GM19099 (cell line): ENCODE measurements around the gene WFDC10B.

Experiments used
- POLR2A ChIP-seq: IDR thresholded peaks from 3 replicates; pipeline ENCODE4 v1.6.1; 2011; ENCODE audit warnings: low read depth; ENCODE audit not compliant: insufficient read length; ENCODE audit errors: extremely low read depth

WFDC10B gene

DNA sequence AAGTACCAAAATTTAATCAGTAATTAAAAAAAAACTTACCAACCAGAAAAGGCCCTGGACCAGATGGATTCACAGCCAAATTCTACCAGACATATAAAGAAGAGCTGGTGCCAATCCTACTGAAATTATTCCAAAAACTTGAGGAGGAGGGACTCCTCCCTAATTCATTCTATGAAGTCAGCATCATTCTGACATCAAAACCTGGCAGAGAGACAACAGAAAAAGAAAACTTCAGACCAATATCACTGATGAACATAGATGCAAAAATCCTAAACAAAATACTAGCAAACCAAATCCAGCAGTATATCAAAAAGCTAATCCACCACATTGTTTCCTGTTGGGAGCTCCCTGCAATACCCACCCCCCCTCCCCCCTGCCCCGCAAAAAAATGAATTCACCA is 34.7 kb downstream of the WFDC10B start, which contains the start of gene WFDC11:
Gene WFDC11, minus strand, starts transcription at position 101 of the 400 bp plus-strand sequence. CDS start 19,639 bp downstream, outside the sequence.
- no peak for TF ChIP-seq POLR2A

DNA sequence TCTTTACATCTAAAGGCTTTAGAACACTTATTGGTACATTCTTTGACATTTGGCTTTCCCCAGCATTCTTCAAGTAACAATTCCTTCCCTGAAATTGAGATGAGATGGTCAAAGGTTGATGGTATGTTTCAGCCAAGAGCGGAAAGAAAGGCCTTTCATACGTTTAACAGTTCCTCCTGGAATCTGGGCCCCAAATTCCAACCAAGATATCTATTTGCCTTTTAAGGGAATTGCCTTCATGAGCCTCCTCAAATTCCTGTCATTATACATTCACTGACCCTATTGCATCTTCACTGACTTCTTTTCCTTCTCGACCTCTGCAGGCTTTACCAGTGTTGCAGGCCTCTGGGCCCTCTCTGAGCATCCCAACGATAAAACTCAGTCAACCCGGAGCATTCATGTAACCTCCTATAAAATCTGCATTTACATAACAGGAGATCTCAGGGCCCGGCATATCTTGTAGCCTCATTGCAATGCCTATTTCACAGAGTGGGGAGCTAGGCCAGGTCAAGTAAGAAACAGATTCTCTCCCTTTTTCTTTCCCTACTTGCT is 55.4 kb downstream of the WFDC10B start:
- TF ChIP-seq POLR2A = no peak

DNA sequence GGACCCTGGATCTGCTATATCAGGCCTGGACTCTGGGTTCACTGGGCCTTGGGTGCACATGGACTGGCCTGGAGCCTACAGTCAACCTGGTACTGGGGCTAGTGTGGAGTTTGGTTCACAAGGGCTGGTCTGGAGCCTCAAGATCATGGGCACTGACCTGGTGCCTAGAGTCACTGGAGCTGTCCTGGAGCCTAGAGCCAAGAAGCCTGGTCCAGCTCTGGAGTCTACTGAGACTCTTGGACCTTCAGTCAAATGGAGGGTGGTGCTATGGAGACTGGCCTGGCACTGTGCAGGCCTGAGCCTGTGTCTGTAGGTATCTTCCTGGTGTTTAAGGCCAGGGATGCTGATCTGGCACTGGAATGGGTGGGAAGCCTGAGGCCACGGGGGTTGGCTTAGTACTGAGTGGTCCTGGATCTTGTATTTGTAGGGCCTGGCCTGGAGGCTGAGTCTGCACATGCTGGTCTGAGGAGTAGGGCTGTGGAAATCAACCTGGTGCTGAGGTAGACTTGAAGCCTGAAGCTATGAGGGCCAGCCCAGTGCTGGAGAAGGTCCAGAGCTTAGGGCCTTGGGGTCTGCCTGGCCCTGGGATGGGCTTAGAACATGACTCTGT is 57.3 kb downstream of the WFDC10B start:
- no peak for TF ChIP-seq POLR2A

DNA sequence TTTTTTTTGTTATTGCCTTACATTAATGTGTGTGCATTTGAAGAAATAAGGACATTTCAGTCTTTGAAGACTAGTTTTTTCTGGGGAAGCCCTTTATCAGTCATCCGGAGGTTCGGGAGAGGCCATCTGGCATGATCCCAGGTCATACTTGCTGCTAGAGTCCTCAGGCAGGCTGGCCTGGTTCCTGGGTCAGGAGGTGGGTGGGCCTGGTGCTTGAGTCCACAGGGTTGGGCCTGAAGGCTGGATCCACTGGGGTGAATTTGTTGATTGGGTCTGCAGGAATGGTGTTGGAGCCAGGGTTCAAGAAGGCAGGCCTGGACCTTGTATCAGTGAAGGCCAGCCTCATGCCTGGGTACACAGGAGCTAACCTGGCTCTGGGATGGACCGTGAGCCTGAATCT is 57.9 kb downstream of the WFDC10B start:
- no peak for TF ChIP-seq POLR2A

DNA sequence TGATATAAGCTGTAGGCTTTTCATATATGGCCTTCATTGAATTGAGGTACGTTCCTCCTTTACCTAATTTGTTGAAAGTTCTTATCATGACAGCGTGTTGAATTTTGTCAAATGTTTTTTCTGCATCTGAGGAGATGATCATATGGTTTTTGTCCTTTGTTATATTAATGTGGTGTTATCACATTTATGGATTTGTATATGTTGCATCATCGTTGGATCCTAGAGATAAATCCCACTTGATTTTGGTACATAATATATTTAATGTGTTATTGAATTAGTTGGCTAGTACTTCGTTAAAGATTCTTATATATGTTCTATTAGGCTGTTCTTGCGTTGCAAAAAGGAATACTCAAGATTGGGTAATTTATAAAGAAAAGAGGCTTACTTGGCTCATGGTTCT is 65.1 kb downstream of the WFDC10B start:
- no peak for TF ChIP-seq POLR2A

DNA sequence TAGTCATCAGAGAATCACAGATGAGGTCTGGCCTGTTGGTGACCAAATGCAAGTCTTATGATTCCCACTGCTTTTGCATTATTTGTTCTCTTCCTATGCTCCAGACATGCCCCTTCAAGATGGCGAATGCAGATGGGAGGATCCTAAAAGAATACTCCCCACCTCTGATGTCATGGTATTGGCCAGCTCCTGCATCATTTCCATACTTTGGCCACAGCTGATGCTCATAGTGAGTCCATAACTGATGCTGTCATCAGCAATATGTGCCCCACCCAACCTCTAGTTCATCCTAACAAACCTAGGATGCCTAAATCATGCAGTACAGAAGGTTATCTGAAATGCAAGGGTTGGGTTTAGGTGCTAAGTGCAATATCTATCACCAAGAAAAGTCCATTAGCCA is 68.3 kb downstream of the WFDC10B start:
- no peak for TF ChIP-seq POLR2A
